GM23248 (cell line): Measurements from ENCODE around the gene CPM. TPM values are rescaled to one million over a fixed set of nuclear protein-coding genes. Genes with fewer than 3 reads are reported as not detected.
"Not testable (repeated sequence)": the region's sequence is repeated elsewhere in the genome, so short reads cannot be mapped to it uniquely, and the experiment has no call there.

Experiments
- DNase-seq: peaks from one replicate; pipeline ENCODE4 v3.0.0-alpha.2; 2015
- H2AFZ ChIP-seq: fragments of 200-600 bp; sonication (generic); 2 replicates; pipeline ENCODE4 v1.6.1; 2016; ENCODE audit warnings: antibody characterized with exemption
- H3F3A ChIP-seq: fragments of 200-600 bp; sonication (generic); 2 replicates; pipeline ENCODE4 v1.6.1; 2016; ENCODE audit warnings: mild to moderate bottlenecking, antibody characterized with exemption, mixed run types; ENCODE audit not compliant: insufficient read depth
- H3K27ac ChIP-seq: fragments of 200-600 bp; sonication (generic); 2 replicates; pipeline ENCODE4 v1.5.1; 2016; ENCODE audit warnings: mild to moderate bottlenecking
- H3K27me3 ChIP-seq: fragments of 200-600 bp; sonication (generic); replicated peaks from 2 replicates; pipeline ENCODE4 v1.6.1; 2016; ENCODE audit warnings: mild to moderate bottlenecking; ENCODE audit not compliant: insufficient read depth
- H3K36me3 ChIP-seq: fragments of 200-600 bp; sonication (generic); 2 replicates; pipeline ENCODE4 v1.6.1; 2016; ENCODE audit warnings: low read depth, mild to moderate bottlenecking
- H3K4me1 ChIP-seq: fragments of 200-600 bp; sonication (generic); 2 replicates; pipeline ENCODE4 v1.6.1; 2016; ENCODE audit warnings: mild to moderate bottlenecking; ENCODE audit not compliant: insufficient read depth
- H3K4me2 ChIP-seq: fragments of 200-600 bp; sonication (generic); one replicate; pipeline ENCODE4 v1.6.1; 2016; ENCODE audit warnings: mild to moderate bottlenecking; ENCODE audit not compliant: unreplicated experiment
- H3K4me3 ChIP-seq: fragments of 200-600 bp; sonication (generic); 2 replicates; pipeline ENCODE4 v1.5.1; 2016; ENCODE audit warnings: mild to moderate bottlenecking
- H3K79me2 ChIP-seq: fragments of 200-600 bp; sonication (generic); 2 replicates; pipeline ENCODE4 v1.6.1; 2016; ENCODE audit warnings: mild to moderate bottlenecking; ENCODE audit not compliant: insufficient read depth
- H3K9ac ChIP-seq: fragments of 200-600 bp; sonication (generic); 2 replicates; pipeline ENCODE4 v1.6.1; 2016; ENCODE audit warnings: mild to moderate bottlenecking
- H3K9me2 ChIP-seq: fragments of 200-600 bp; sonication (generic); 2 replicates; pipeline ENCODE4 v1.6.1; 2016; ENCODE audit warnings: mixed run types, mild to moderate bottlenecking, moderate library complexity; ENCODE audit not compliant: insufficient read depth
- H3K9me3 ChIP-seq: fragments of 200-600 bp; sonication (generic); one replicate; pipeline ENCODE4 v1.6.1; 2017; ENCODE audit warnings: low read depth
- H4K20me1 ChIP-seq: fragments of 200-600 bp; sonication (generic); 2 replicates; pipeline ENCODE4 v1.6.0; 2016; ENCODE audit not compliant: insufficient read depth
- EZH2 ChIP-seq: fragments of 200-600 bp; sonication (generic); IDR thresholded peaks from 2 replicates; pipeline ENCODE4 v1.6.1; 2018; ENCODE audit warnings: antibody characterized with exemption, mild to moderate bottlenecking; ENCODE audit not compliant: insufficient read depth, poor library complexity, severe bottlenecking
- EZH2phosphoT487 ChIP-seq: fragments of 200-600 bp; sonication (generic); IDR thresholded peaks from 2 replicates; pipeline ENCODE4 v1.6.1; 2018; ENCODE audit warnings: antibody characterized with exemption, moderate library complexity, mild to moderate bottlenecking, low read depth; ENCODE audit not compliant: insufficient read depth
- WGBS, 2 experiments: methylation state at CpG; one replicate each; pipeline ENCODE4 v1.1.6; 2015 to 2017; ENCODE audit warnings: low lambda C conversion rate in 2 of 2, low coverage in 1 of 2; ENCODE audit errors: missing lambda C conversion rate in 2 of 2; 5-methylcytosine and 5-hydroxymethylcytosine counted together
- in situ Hi-C: fragments of 300-500 bp; cut with MboI; formaldehyde crosslinking; loops from 2 replicates; pipeline ENCODE4 v1.15.0; 2020
- polyA plus RNA-seq: library from polyadenylated mRNA; unstranded; fragments of >200 nt; fragmentation: Nextera tagmentation; extraction: Ambion mirVana; gene quantifications from 2 replicates; pipeline ENCODE4 v1.2.1, GENCODE V29; 2016
- total RNA-seq: library from RNA; depleted of rRNA; stranded (reverse); fragments of >200 nt; shearing (Covaris generic); gene quantifications from 2 replicates; pipeline ENCODE4 v1.2.3, GENCODE V29; 2014

CPM gene
- total and polyA plus RNA-seq, 2 experiments from 2014 or later: 13.7 to 22.5 TPM

DNA sequence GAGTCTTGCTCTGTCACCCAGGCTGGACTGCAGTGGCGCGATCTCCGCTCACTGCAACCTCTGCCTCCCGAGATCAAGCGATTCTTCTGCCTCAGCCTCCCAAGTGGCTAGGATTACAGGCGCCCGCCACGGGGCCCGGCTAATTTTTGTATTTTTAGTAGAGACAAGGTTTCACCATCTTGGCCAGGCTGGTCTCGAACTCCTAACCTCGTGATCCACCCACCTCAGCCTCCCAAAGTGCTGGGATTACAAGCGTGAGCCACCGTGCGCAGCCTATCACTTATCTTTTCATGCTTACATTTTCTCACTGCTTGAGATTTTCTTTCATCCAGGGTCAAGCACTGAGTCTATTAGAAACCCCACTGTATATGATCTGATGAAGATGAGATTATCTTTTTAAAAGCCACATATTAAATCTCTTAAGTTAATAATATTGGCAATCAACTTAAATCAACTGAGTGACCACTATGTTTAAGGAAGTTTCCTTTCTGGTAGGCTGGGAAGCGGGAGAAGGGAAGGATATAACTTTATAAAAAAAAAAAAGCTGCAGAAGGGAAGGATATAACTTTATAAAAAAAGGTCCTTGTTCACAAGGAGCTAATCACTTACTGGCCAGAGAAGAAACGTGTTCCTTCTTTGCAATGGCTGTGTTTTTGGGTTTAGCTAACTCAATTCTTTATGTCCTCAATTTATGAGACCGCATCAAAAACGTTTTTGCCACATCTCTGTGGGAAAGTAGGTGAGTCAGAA lies 126.3 kb downstream of the CPM start:
- TF ChIP-seq EZH2phosphoT487: no peak
- TF ChIP-seq EZH2: no peak
- H3K36me3 ChIP-seq: peaks cover 25% of the 10 kb centered on the region
- peaks cover 19% of the 10 kb centered on the region for H3K4me1 ChIP-seq
- H3F3A ChIP-seq: peaks cover 37% of the 10 kb centered on the region
- in situ Hi-C loops: no loop called here
- no peak overlapping the region for H3K4me3 ChIP-seq
- H3K79me2 ChIP-seq: peaks cover 32% of the 10 kb centered on the region
- peak overlapping the region; percentile 93 for H2AFZ ChIP-seq
- 89 to 90% methylated on average over 18 of the region's 18 CpGs for WGBS, 2 experiments
- H3K9me3 ChIP-seq: no peaks in the 10 kb centered on the region
- H3K27me3 ChIP-seq: no peaks in the 10 kb centered on the region
- H4K20me1 ChIP-seq: no peaks in the 10 kb centered on the region
- peak overlapping the region; percentile 99 for H3K27ac ChIP-seq
- H3K9ac ChIP-seq: peak overlapping the region; percentile 100; the same call in 1 of the 2 replicates
- no peak overlapping the region for H3K4me2 ChIP-seq
- no peaks in the 10 kb centered on the region for H3K9me2 ChIP-seq
- peak; percentile 41 for DNase-seq

- H3K36me3 ChIP-seq: peaks cover 15% of the 10 kb centered on the region
- no peak overlapping the region for H3K4me3 ChIP-seq
- H3F3A ChIP-seq: peaks cover 29% of the 10 kb centered on the region
- H4K20me1 ChIP-seq: no peaks in the 10 kb centered on the region
- H2AFZ ChIP-seq: 0 out of 2 replicates have a peak overlapping the region, but pooled peaks have one; percentile 13
- H3K79me2 ChIP-seq: peaks cover 22% of the 10 kb centered on the region
- H3K27ac ChIP-seq: no peak overlapping the region
- no peaks in the 10 kb centered on the region for H3K9me2 ChIP-seq
- DNase-seq: peak; percentile 63
- WGBS, 2 experiments: 76 to 77% methylated on average over 7 of the region's 7 CpGs
- no peak overlapping the region for H3K4me2 ChIP-seq
- H3K4me1 ChIP-seq: peaks cover 13% of the 10 kb centered on the region
- no peaks in the 10 kb centered on the region for H3K9me3 ChIP-seq
- no peaks in the 10 kb centered on the region for H3K27me3 ChIP-seq
- in situ Hi-C loops: no loop called here
- no peak overlapping the region for H3K9ac ChIP-seq
- TF ChIP-seq EZH2phosphoT487 (no peak), EZH2 (no peak)
Measured at GRCh38 chr12:68805592-68806120, 127.3 kb downstream of the CPM start.

DNA sequence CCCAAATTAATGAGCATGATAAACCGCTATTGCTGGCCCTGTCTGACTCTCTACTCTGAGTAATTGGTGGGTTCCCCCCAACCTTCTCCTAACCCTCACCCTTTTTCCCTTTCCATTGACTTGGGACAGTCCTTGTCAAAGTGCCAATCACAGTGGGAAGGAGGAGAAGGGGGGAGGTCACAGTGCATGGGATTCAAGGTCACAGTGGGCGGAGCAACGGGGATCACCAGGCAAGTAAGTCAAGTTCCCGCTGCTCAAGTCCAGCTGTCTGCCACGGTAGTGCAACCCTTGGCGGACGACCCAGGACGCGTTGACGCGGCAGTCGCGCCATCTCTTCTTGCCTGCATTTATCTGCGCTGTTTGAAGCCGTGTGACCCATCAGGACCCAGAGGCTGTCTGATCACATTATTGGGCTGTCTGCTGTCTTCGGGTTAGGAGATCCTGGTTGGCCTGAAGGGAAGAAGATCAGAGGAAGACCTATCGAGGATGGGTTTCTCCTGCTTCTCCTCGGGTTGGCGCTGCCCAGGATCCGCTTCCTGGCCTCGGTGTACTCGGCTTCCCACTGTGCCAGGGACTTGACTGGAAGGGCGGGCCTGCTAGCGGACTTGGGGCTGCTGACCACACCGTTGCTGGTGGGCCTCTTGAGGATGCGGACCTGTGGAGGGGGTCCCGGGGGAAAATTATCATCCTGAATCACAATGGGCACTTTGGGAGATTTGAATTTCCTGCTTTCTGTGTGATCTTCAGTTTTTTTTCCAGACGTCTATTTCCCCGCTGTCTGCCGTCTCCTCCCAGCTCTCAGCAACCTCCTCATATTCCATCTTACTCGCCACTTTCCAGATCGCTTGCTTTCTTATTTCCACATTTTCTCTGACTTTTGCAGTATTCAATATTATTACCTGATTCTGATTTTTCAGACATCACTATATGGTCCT lies 128.0 kb downstream of the CPM start:
- Histone ChIP-seq H2AFZ (no peak overlapping the region), H3K27ac (no peak overlapping the region), H3K36me3 (peaks cover 9% of the 10 kb centered on the region), H3K9ac (no peak overlapping the region), H3K4me2 (no peak overlapping the region), H3K9me2 (no peaks in the 10 kb centered on the region), H4K20me1 (no peaks in the 10 kb centered on the region), H3K79me2 (peaks cover 15% of the 10 kb centered on the region), H3K4me1 (peaks cover 13% of the 10 kb centered on the region), H3K27me3 (no peaks in the 10 kb centered on the region), H3K9me3 (no peaks in the 10 kb centered on the region), H3K4me3 (no peak overlapping the region), H3F3A (peaks cover 27% of the 10 kb centered on the region)
- in situ Hi-C loops: no loop called here
- TF ChIP-seq EZH2phosphoT487 (no peak), EZH2 (no peak)
- no peak for DNase-seq
- 94 to 96% methylated on average over 32 of the region's 32 CpGs for WGBS, 2 experiments

DNA sequence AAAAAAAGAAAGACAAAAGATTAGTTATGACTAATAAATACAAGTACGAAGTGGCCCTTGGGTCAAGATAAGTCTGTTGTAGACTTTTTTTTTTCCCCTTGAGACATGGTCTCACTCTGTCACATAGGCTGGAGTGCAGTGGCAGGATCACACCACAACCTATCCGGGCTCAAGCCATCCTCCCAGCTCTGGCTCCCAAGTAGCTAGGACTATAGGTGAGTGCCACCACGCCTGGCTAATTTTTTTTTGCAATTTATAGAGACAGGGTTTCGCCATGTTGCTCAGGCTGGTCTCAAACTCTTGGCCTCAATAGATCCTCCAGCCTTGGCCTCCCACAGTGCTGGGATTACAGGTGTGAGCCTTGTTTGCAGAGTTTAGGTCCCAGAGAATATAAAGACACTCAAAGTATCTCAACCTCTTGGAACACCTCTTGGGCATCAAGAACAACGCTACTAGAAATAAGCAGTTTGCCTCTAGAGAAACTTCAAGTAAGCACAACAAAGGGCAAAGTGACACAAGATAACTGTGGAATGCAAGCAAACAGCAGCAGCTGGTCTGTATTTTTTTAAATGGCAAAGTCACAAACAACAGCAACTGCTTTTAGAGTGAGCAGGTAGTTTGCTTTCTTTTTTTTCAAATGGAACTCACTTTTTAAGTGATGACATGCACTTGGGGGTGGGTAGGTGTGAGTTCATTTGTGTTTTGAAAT lies 128.9 kb downstream of the CPM start:
- Histone ChIP-seq H3K79me2 (peaks cover 6% of the 10 kb centered on the region), H3K36me3 (peaks cover under 1% of the 10 kb centered on the region; the same call in 1 of the 2 replicates), H2AFZ (no peak overlapping the region), H3F3A (peaks cover 19% of the 10 kb centered on the region), H3K4me3 (no peak overlapping the region), H3K27me3 (no peaks in the 10 kb centered on the region), H3K27ac (peak overlapping the region; percentile 38), H3K9me2 (no peaks in the 10 kb centered on the region), H3K9ac (no peak overlapping the region), H3K4me2 (no peak overlapping the region), H3K9me3 (no peaks in the 10 kb centered on the region), H4K20me1 (no peaks in the 10 kb centered on the region), H3K4me1 (peaks cover 13% of the 10 kb centered on the region)
- TF ChIP-seq EZH2phosphoT487 (no peak), EZH2 (no peak)
- in situ Hi-C loops: no loop called here
- no peak for DNase-seq
- 82 to 84% methylated on average over 5 of the region's 5 CpGs for WGBS, 2 experiments

DNA sequence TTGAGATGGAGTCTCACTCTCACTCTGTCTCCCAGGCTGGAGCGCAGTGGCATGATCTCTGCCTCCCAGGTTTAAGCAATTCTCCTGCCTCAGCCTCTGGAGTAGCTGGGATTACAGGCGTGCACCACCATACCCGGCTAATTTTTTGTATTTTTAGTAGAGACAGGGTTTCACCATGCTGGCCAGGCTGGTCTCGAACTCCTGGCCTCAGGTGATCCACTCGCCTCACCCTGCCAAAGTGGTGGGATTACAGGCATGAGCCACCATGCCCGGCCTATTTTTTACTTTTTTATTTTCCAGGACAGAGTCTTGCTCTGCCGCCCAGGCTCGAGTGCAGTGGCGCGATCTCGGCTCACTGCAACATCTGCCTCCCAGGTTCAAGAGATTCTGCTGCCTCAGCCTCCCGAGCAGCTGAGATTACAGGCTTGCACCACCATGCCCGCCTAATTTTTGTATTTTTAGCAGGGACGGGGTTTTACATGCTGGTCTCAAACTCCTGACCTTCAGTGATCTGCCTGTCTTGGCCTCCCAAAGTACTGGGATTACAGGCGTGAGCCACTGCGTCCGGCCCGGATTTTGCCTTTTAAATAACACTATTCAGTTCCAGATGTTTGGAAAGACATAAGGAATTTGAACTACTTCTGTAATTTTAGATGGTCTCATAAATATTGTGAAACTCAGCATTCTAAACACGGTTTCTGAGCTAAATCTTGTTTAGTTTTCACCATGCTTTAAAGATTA lies 129.9 kb downstream of the CPM start:
- Histone ChIP-seq H3F3A (peaks cover 16% of the 10 kb centered on the region), H3K4me1 (peaks cover 13% of the 10 kb centered on the region), H3K27ac (peak overlapping the region; percentile 38), H2AFZ (peak overlapping the region; percentile 58)
- H3K4me3 ChIP-seq, H3K36me3 ChIP-seq, H3K9ac ChIP-seq, H3K27me3 ChIP-seq, in situ Hi-C loops, H4K20me1 ChIP-seq, H3K79me2 ChIP-seq, H3K9me3 ChIP-seq, H3K9me2 ChIP-seq, H3K4me2 ChIP-seq: not testable (repeated sequence)
- peak; percentile 71 for DNase-seq
- 48 to 51% methylated on average over 19 of the region's 19 CpGs for WGBS, 2 experiments

GRCh38 chr12:68802372-68802745 lies 130.6 kb downstream of the CPM start:
- H3K4me2 ChIP-seq: peak overlapping the region; percentile 16
- WGBS, 2 experiments: 73 to 74% methylated on average over 2 of the region's 2 CpGs

More at GRCh38 chr12:68802372-68802745, 130.6 kb downstream of the CPM start:
- H4K20me1 ChIP-seq, H3K79me2 ChIP-seq, H3K36me3 ChIP-seq, DNase-seq, in situ Hi-C loops, H3K27me3 ChIP-seq, H3K9me3 ChIP-seq, H3K4me3 ChIP-seq, H3K9me2 ChIP-seq: not testable (repeated sequence)
- peaks cover 13% of the 10 kb centered on the region for H3K4me1 ChIP-seq
- H2AFZ ChIP-seq: peak overlapping the region; percentile 65
- H3K27ac ChIP-seq: peak overlapping the region; percentile 54
- peaks cover 12% of the 10 kb centered on the region for H3F3A ChIP-seq
- H3K9ac ChIP-seq: 0 out of 2 replicates have a peak overlapping the region, but pooled peaks have one; percentile 12
